Measurements from ENCODE around the gene C17orf67.

DNA sequence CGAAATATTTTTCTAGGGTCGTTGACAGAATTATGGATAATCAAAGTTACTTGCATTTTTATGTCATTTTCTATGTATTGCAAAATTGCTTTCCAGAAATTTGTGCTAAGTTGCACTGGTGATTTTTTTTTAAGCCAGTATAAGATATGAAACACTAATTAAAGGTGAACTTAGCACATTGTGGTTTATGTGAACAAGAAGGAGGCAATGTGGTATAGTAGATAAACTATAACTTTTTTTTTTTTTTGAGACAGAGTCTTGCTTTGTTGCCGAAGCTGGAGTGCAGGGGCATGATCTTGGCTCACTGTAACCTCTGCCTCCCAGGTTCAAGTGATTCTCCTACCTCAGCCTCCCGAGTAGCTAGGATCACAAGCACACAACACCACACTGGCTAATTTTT, 13.4 kb upstream of the C17orf67 start:
- TF ChIP-seq, protein P1, sequence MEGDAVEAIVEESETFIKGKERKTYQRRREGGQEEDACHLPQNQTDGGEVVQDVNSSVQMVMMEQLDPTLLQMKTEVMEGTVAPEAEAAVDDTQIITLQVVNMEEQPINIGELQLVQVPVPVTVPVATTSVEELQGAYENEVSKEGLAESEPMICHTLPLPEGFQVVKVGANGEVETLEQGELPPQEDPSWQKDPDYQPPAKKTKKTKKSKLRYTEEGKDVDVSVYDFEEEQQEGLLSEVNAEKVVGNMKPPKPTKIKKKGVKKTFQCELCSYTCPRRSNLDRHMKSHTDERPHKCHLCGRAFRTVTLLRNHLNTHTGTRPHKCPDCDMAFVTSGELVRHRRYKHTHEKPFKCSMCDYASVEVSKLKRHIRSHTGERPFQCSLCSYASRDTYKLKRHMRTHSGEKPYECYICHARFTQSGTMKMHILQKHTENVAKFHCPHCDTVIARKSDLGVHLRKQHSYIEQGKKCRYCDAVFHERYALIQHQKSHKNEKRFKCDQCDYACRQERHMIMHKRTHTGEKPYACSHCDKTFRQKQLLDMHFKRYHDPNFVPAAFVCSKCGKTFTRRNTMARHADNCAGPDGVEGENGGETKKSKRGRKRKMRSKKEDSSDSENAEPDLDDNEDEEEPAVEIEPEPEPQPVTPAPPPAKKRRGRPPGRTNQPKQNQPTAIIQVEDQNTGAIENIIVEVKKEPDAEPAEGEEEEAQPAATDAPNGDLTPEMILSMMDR (IDR thresholded peaks at IDR 0.05; ENCODE audit: poor library complexity) = no peak
- TF ChIP-seq EZH2 (IDR thresholded peaks at IDR 0.05; ENCODE audit: borderline replicate concordance) = no peak
- TF ChIP-seq EZH2phosphoT487 (IDR thresholded peaks at IDR 0.05; ENCODE audit: low read depth, severe bottlenecking, unreplicated experiment) = no peak
